A673 (cell line): ENCODE results near the gene TRRAP. TPM values are rescaled to one million over a fixed set of nuclear protein-coding genes. Genes with fewer than 3 reads are reported as not detected.

Experiments used
- BruUV-seq: library from RNA; stranded (reverse); fragments of 400-500 nt; replicated peaks from 2 replicates; lab custom pipeline; 2021; lab: Mats Ljungman, UMichigan
- CTCF ChIA-PET: fragments of 300-600 bp; sonication (Branson Sonifier 250); formaldehyde crosslinking; loops from one replicate; lab custom pipeline; 2022; ENCODE audit warnings: antibody characterized with exemption; lab: Charles Lee
- POLR2A ChIA-PET: fragments of 300-600 bp; sonication (Branson Sonifier 250); formaldehyde crosslinking; loops from one replicate; lab custom pipeline; 2022; ENCODE audit warnings: antibody characterized with exemption; ENCODE audit not compliant: low non-redundant PET; lab: Charles Lee
- DNase-seq: peaks from one replicate; pipeline ENCODE4 v3.0.0-alpha.2; 2015; ENCODE audit warnings: low spot score
- H3K27ac ChIP-seq: fragments of 200-600 bp; sonication (generic); 2 replicates; pipeline ENCODE4 v1.5.1; 2016; ENCODE audit warnings: mixed run types, low read depth, mild to moderate bottlenecking, mixed read lengths, antibody characterized with exemption, low read length; ENCODE audit not compliant: poor library complexity, severe bottlenecking
- H3K27me3 ChIP-seq: fragments of 200-600 bp; sonication (generic); replicated peaks from 2 replicates; pipeline ENCODE4 v1.6.1; 2017; ENCODE audit warnings: mixed run types, low read depth, mild to moderate bottlenecking, mixed read lengths, antibody characterized with exemption, low read length; ENCODE audit not compliant: insufficient read depth, poor library complexity
- H3K36me3 ChIP-seq: fragments of 200-600 bp; sonication (generic); 2 replicates; pipeline ENCODE4 v1.6.1; 2016; ENCODE audit warnings: mixed run types, mild to moderate bottlenecking, mixed read lengths, antibody characterized with exemption, low read length; ENCODE audit not compliant: insufficient read depth, poor library complexity, severe bottlenecking
- H3K4me1 ChIP-seq: fragments of 200-600 bp; sonication (generic); 2 replicates; pipeline ENCODE4 v1.6.1; 2017; ENCODE audit warnings: mixed run types, mild to moderate bottlenecking, mixed read lengths, antibody characterized with exemption, low read length; ENCODE audit not compliant: insufficient read depth, poor library complexity, severe bottlenecking
- H3K4me3 ChIP-seq: fragments of 200-600 bp; sonication (generic); 2 replicates; pipeline ENCODE4 v1.5.1; 2016; ENCODE audit warnings: low read depth, mixed run types, mild to moderate bottlenecking, mixed read lengths, low read length; ENCODE audit not compliant: poor library complexity, severe bottlenecking
- H3K9me3 ChIP-seq: fragments of 200-600 bp; sonication (generic); 2 replicates; pipeline ENCODE4 v1.6.1; 2016; ENCODE audit warnings: mixed run types, low read depth, mild to moderate bottlenecking, mixed read lengths, antibody characterized with exemption, low read length; ENCODE audit not compliant: poor library complexity, severe bottlenecking
- EZH2 ChIP-seq: fragments of 200-600 bp; sonication (generic); IDR thresholded peaks from 2 replicates; pipeline ENCODE4 v1.6.1; 2017; ENCODE audit warnings: borderline replicate concordance, low read depth, mild to moderate bottlenecking, mixed read lengths, antibody characterized with exemption, low read length; ENCODE audit not compliant: poor library complexity, severe bottlenecking
- intact Hi-C: fragments of 100-400 bp; cut with micrococcal nuclease; formaldehyde crosslinking; loops from one replicate; pipeline ENCODE4 v1.10.0; 2022; ENCODE audit not compliant: unreplicated experiment
- total RNA-seq: library from RNA; stranded (reverse); gene quantifications from 2 replicates; pipeline ENCODE4 v1.2.3, GENCODE V29; 2021
- TF ChIP-seq, protein P1 (sequence below): fragments of 300-800, 200-600 bp; sonication (generic); conservative IDR thresholded peaks from 2 replicates; pipeline ENCODE4 v1.5.1; 2017; ENCODE audit warnings: low read depth, mild to moderate bottlenecking, antibody characterized with exemption, low read length, moderate library complexity, mixed read lengths

TRRAP gene
- total RNA-seq, 1 experiment from 2014 or later: 50.2 TPM

DNA sequence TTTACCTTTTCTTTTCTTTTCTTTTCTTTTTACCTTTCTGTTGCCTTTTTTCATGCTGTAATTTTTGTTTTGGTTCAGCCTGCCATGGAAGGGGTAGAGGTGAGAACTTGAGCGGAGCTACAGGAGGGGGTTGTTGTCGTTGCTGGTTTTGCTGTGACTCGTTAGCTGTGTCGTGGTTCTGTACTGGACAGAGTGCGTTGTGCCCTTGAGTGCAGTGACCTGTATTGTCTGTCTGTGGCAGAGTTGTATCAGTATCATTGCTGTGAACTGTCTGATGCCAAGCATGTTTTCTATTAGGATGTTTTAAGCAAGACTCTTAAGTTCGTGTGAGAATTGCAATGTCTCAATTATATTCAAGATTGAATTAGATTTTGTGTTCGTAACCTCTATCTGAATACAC is 67.5 kb downstream of the TRRAP start:
- H3K4me3 ChIP-seq: no peak overlapping the region
- H3K36me3 ChIP-seq: peaks cover 56% of the 10 kb centered on the region
- no peak overlapping the region for H3K27ac ChIP-seq
- no peaks in the 10 kb centered on the region for H3K4me1 ChIP-seq
- no TSS peak for BruUV-seq
- intact Hi-C loops: no loop called here
- H3K27me3 ChIP-seq: no peaks in the 10 kb centered on the region
- ChIA-PET CTCF (no interaction called here), POLR2A (no interaction called here)
- no peak for DNase-seq
- no peaks in the 10 kb centered on the region for H3K9me3 ChIP-seq
- TF ChIP-seq, protein P1, sequence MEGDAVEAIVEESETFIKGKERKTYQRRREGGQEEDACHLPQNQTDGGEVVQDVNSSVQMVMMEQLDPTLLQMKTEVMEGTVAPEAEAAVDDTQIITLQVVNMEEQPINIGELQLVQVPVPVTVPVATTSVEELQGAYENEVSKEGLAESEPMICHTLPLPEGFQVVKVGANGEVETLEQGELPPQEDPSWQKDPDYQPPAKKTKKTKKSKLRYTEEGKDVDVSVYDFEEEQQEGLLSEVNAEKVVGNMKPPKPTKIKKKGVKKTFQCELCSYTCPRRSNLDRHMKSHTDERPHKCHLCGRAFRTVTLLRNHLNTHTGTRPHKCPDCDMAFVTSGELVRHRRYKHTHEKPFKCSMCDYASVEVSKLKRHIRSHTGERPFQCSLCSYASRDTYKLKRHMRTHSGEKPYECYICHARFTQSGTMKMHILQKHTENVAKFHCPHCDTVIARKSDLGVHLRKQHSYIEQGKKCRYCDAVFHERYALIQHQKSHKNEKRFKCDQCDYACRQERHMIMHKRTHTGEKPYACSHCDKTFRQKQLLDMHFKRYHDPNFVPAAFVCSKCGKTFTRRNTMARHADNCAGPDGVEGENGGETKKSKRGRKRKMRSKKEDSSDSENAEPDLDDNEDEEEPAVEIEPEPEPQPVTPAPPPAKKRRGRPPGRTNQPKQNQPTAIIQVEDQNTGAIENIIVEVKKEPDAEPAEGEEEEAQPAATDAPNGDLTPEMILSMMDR: no peak
- no peak for TF ChIP-seq EZH2

DNA sequence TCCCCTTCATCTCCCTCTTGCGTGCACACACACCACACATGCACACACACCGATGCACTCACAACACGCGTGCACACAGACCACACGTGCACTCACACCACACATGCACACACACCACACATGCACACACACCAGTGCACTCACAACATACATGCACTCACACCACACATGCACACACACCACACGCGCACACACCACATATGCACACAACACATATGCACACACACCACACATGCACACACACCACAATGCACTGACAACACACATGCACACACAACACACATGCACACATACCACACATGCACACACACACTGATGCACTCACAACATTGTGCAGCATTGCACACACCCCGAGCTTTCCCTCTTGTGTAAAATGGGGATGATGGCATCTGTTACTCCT is 68.1 kb downstream of the TRRAP start:
- Histone ChIP-seq H3K9me3 (no peaks in the 10 kb centered on the region), H3K36me3 (peaks cover 56% of the 10 kb centered on the region), H3K27ac (no peak overlapping the region), H3K27me3 (no peaks in the 10 kb centered on the region), H3K4me3 (no peak overlapping the region), H3K4me1 (no peaks in the 10 kb centered on the region)
- intact Hi-C loops: no loop called here
- TF ChIP-seq EZH2: no peak
- TF ChIP-seq, protein P1: no peak
- BruUV-seq: no TSS peak
- ChIA-PET CTCF (no interaction called here), POLR2A (no interaction called here)
- no peak for DNase-seq

DNA sequence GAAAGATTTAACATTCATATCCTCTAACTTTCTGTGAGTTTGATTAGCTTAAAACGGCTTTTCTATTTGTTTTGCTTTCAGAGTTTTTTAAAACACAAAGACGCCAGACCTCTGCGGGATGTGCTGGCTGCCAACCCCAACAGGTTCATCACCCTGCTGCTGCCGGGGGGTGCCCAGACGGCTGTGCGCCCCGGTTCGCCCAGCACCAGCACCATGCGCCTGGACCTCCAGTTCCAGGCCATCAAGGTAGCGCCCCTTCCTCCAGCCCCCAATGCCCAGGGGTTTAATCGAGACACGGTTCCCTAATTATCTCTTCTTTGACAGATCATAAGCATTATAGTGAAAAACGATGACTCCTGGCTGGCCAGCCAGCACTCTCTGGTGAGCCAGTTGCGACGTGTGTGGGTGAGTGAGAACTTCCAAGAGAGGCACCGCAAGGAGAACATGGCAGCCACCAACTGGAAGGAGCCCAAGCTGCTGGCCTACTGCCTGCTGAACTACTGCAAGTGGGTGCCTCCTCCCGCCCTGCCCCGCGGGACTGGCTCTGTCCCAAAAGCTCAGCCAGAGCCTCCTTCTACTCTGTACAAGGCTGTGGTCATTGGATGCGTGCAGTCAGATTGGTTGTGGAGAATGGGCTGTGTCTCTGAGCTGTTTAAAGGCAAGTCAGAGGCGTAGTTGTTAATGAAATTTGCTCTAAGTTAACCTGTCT is 71.2 kb downstream of the TRRAP start:
- Histone ChIP-seq H3K9me3 (no peaks in the 10 kb centered on the region), H3K27me3 (no peaks in the 10 kb centered on the region), H3K4me1 (no peaks in the 10 kb centered on the region), H3K4me3 (no peak overlapping the region), H3K36me3 (peaks cover 67% of the 10 kb centered on the region), H3K27ac (no peak overlapping the region)
- ChIA-PET CTCF (no interaction called here), POLR2A (no interaction called here)
- no peak for DNase-seq
- TF ChIP-seq, protein P1: no peak
- no peak for TF ChIP-seq EZH2
- no TSS peak for BruUV-seq
- intact Hi-C loops: no loop called here
